Spinal cord (tissue), 4 donors: Measurements from ENCODE around the gene PLK5. TPM values are rescaled to one million over a fixed set of nuclear protein-coding genes. Genes with fewer than 3 reads are reported as not detected.

Source experiments
- polyA plus RNA-seq, 2 donors: library from polyadenylated mRNA; unstranded; fragments of 120-200 nt; gene quantifications; one replicate each; pipeline ENCODE4 v1.2.1, GENCODE V29; 2013; ENCODE audit not compliant: insufficient read length in 2 of 2
- small RNA-seq: library from RNA; depleted of rRNA; stranded (forward); fragments of <200 nt; gene quantifications from one replicate; pipeline ENCODE3, GENCODE V24; 2014; ENCODE audit warnings: low replicate concordance
- total RNA-seq, 2 donors: library from RNA; depleted of rRNA in 1 of 2; stranded (reverse); fragments of 120-200 nt in 1 of 2; fragments of >200 nt in 1 of 2; gene quantifications; one replicate each; pipeline versions ENCODE4 v1.2.3 to v1.2.4, GENCODE V29; 2013 to 2014

Gene PLK5
- total and polyA plus RNA-seq, 4 donors = 0.59 to 5.9 (median 2.4) TPM

Small RNA genes lying within 50 kb of the gene (small RNA-seq; reads per million reads assigned to genes)
- gene AC005943.2 = not detected
- not detected for gene RN7SL477P

Other genes with a start within 250 kb of the PLK5 start
- 10 to 100 TPM in 1 of 2 donors, 1 to 10 TPM in 1; 3.7 to 21.3 TPM for gene FAM174C, start 248.5 kb upstream of the PLK5 start, total RNA-seq
- gene FAM174C, start 248.5 kb upstream of the PLK5 start, polyA plus RNA-seq = 10 to 100 TPM; 29.2 to 32.9 TPM
- 1 to 10 TPM; 2.1 to 4.5 TPM for gene EFNA2, start 238.2 kb upstream of the PLK5 start, total RNA-seq
- 10 to 100 TPM; 17.0 to 18.7 TPM for gene EFNA2, start 238.2 kb upstream of the PLK5 start, polyA plus RNA-seq
- 10 to 100 TPM; 43.0 to 98.8 TPM for gene NDUFS7, start 140.2 kb upstream of the PLK5 start, total RNA-seq
- gene NDUFS7, start 140.2 kb upstream of the PLK5 start, polyA plus RNA-seq = 100 to 1,000 TPM; 149 to 164 TPM
- gene GAMT, start 122.5 kb upstream of the PLK5 start, total RNA-seq = 10 to 100 TPM; 15.5 to 30.1 TPM
- gene GAMT, start 122.5 kb upstream of the PLK5 start, polyA plus RNA-seq = 10 to 100 TPM; 77.0 to 81.2 TPM
- gene DAZAP1, start 116.5 kb upstream of the PLK5 start, total RNA-seq = 10 to 100 TPM; 22.1 to 47.6 TPM
- gene DAZAP1, start 116.5 kb upstream of the PLK5 start, polyA plus RNA-seq = 10 to 100 TPM; 64.5 to 84.4 TPM
- gene RPS15, start 85.7 kb upstream of the PLK5 start, total RNA-seq = 100 to 1,000 TPM; 243 to 719 TPM
- gene RPS15, start 85.7 kb upstream of the PLK5 start, polyA plus RNA-seq = 100 to 1,000 TPM; 789 to 822 TPM
- 10 to 100 TPM; 46.3 to 82.4 TPM for gene APC2, start 74.0 kb upstream of the PLK5 start, total RNA-seq
- gene APC2, start 74.0 kb upstream of the PLK5 start, polyA plus RNA-seq = 100 to 1,000 TPM; 168 to 190 TPM
- gene C19orf25, start 44.9 kb upstream of the PLK5 start, total RNA-seq = 10 to 100 TPM; 15.6 to 36.1 TPM
- 10 to 100 TPM; 45.2 to 45.6 TPM for gene C19orf25, start 44.9 kb upstream of the PLK5 start, polyA plus RNA-seq
- 1 to 10 TPM; 2.2 to 5.9 TPM for gene PCSK4, start 33.7 kb upstream of the PLK5 start, total RNA-seq
- 10 to 100 TPM; 12.6 to 14.4 TPM for gene PCSK4, start 33.7 kb upstream of the PLK5 start, polyA plus RNA-seq
- 1 to 10 TPM; 3.3 to 4.5 TPM for gene REEP6, start 32.9 kb upstream of the PLK5 start, total RNA-seq
- gene REEP6, start 32.9 kb upstream of the PLK5 start, polyA plus RNA-seq = 10 to 100 TPM; 13.1 to 13.3 TPM
- under 1 TPM; 0.40 to 0.99 TPM for gene ADAMTSL5, start 11.1 kb upstream of the PLK5 start, total RNA-seq
- gene ADAMTSL5, start 11.1 kb upstream of the PLK5 start, polyA plus RNA-seq = 1 to 10 TPM in 1 of 2 donors, under 1 TPM in 1; 0.82 to 1.6 TPM
- 10 to 100 TPM; 17.0 to 43.6 TPM for gene MEX3D, start 44.2 kb downstream of the PLK5 start, total RNA-seq
- 10 to 100 TPM; 33.6 to 35.4 TPM for gene MEX3D, start 44.2 kb downstream of the PLK5 start, polyA plus RNA-seq
- gene MBD3, start 68.8 kb downstream of the PLK5 start, total RNA-seq = 10 to 100 TPM; 36.6 to 73.1 TPM
- 100 to 1,000 TPM; 105 to 113 TPM for gene MBD3, start 68.8 kb downstream of the PLK5 start, polyA plus RNA-seq
- gene UQCR11, start 81.4 kb downstream of the PLK5 start, total RNA-seq = 100 to 1,000 TPM in 1 of 2 donors, 10 to 100 TPM in 1; 60.4 to 203 TPM
- gene UQCR11, start 81.4 kb downstream of the PLK5 start, polyA plus RNA-seq = 100 to 1,000 TPM; 179 to 188 TPM
- gene TCF3, start 128.5 kb downstream of the PLK5 start, total RNA-seq = 10 to 100 TPM; 18.8 to 65.8 TPM
- gene TCF3, start 128.5 kb downstream of the PLK5 start, polyA plus RNA-seq = 10 to 100 TPM; 89.2 to 94.7 TPM
- under 1 TPM in 1 of 2 donors, not detected in 1; 0.06 TPM for gene ONECUT3, start 229.4 kb downstream of the PLK5 start, total RNA-seq
- gene ONECUT3, start 229.4 kb downstream of the PLK5 start, polyA plus RNA-seq = under 1 TPM; 0.62 to 0.66 TPM